Measurements from ENCODE around the gene MTCL3.

MTCL3 gene

GRCh38 chr6:127539272-127539671, 20.1 kb upstream of the MTCL3 start:
- H3K4me3 ChIP-seq = no peak overlapping the region
- no peak for DNase-seq (ENCODE audit: low spot score in 2 of 2)
- intact Hi-C loops (cut with DNase I; ENCODE audit: low total_unique reads) = no loop called here

GRCh38 chr6:127538750-127539264, 19.7 kb upstream of the MTCL3 start:
- intact Hi-C loops (cut with DNase I; ENCODE audit: low total_unique reads) = no loop called here
- Histone ChIP-seq H3K27ac (no peak overlapping the region), H3K9me3 (no peaks in the 10 kb centered on the region), H3K4me1 (no peaks in the 10 kb centered on the region), H3K36me3 (no peaks in the 10 kb centered on the region), H3K27me3 (no peaks in the 10 kb centered on the region), H3K4me3 (no peak overlapping the region)
- TF ChIP-seq CTCF (IDR thresholded peaks at IDR 0.05) (no peak), POLR2AphosphoS5 (IDR thresholded peaks at IDR 0.05) (no peak), POLR2A (IDR thresholded peaks at IDR 0.05) (no peak)
- DNase-seq (ENCODE audit: low spot score in 2 of 2) = no peak

More at GRCh38 chr6:127539272-127539671, 20.1 kb upstream of the MTCL3 start:
- TF ChIP-seq POLR2AphosphoS5 (IDR thresholded peaks at IDR 0.05) (no peak), CTCF (IDR thresholded peaks at IDR 0.05) (peak in 1 of 3 donors; percentile 25), POLR2A (IDR thresholded peaks at IDR 0.05) (no peak)
- Histone ChIP-seq H3K4me1 (no peaks in the 10 kb centered on the region), H3K9me3 (no peaks in the 10 kb centered on the region), H3K27ac (no peak overlapping the region), H3K27me3 (no peaks in the 10 kb centered on the region), H3K36me3 (no peaks in the 10 kb centered on the region)

- TF ChIP-seq POLR2AphosphoS5 (IDR thresholded peaks at IDR 0.05) (no peak), POLR2A (IDR thresholded peaks at IDR 0.05) (no peak), CTCF (IDR thresholded peaks at IDR 0.05) (no peak)
- no peak overlapping the region for H3K27ac ChIP-seq
- no peak for DNase-seq (ENCODE audit: low spot score in 2 of 2)
- intact Hi-C loops (cut with DNase I; ENCODE audit: low total_unique reads) = no loop called here
- no peaks in the 10 kb centered on the region for H3K4me1 ChIP-seq
- H3K4me3 ChIP-seq = no peak overlapping the region
- H3K27me3 ChIP-seq = no peaks in the 10 kb centered on the region
- H3K9me3 ChIP-seq = no peaks in the 10 kb centered on the region
- no peaks in the 10 kb centered on the region for H3K36me3 ChIP-seq
These were observed 14.6 kb upstream of the MTCL3 start for GRCh38 chr6:127533736-127534135.

GRCh38 chr6:127533011-127533410, 13.9 kb upstream of the MTCL3 start:
- no peaks in the 10 kb centered on the region for H3K4me1 ChIP-seq
- H3K9me3 ChIP-seq = no peaks in the 10 kb centered on the region
- H3K36me3 ChIP-seq = no peaks in the 10 kb centered on the region
- no peak for TF ChIP-seq POLR2AphosphoS5 (IDR thresholded peaks at IDR 0.05)
- TF ChIP-seq POLR2A (IDR thresholded peaks at IDR 0.05) = no peak
- no peak for TF ChIP-seq CTCF (IDR thresholded peaks at IDR 0.05)
- intact Hi-C loops (cut with DNase I; ENCODE audit: low total_unique reads) = no loop called here
- H3K4me3 ChIP-seq = no peak overlapping the region
- H3K27me3 ChIP-seq = no peaks in the 10 kb centered on the region
- no peak overlapping the region for H3K27ac ChIP-seq
- DNase-seq (ENCODE audit: low spot score in 2 of 2) = no peak

GRCh38 chr6:127522714-127523113, 3.6 kb upstream of the MTCL3 start:
- Histone ChIP-seq H3K4me3 (no peak overlapping the region), H3K36me3 (no peaks in the 10 kb centered on the region), H3K27me3 (peaks cover 0 to 48% of the 10 kb centered on the region in 2 donors), H3K27ac (no peak overlapping the region), H3K9me3 (no peaks in the 10 kb centered on the region), H3K4me1 (no peaks in the 10 kb centered on the region)
- DNase-seq (ENCODE audit: low spot score in 2 of 2) = no peak
- intact Hi-C loops (cut with DNase I; ENCODE audit: low total_unique reads) = no loop called here
- TF ChIP-seq POLR2A (IDR thresholded peaks at IDR 0.05) (no peak), CTCF (IDR thresholded peaks at IDR 0.05) (no peak)

Data from breast epithelium (tissue), 4 donors.